Endodermal cell (in vitro differentiated cells): ENCODE measurements around the gene GSPT1. TPM values are rescaled to one million over a fixed set of nuclear protein-coding genes. Genes with fewer than 3 reads are reported as not detected.

Experiments
- DNase-seq: peaks from one replicate; pipeline ENCODE4 v3.0.0-alpha.2; 2017
- H3K27ac ChIP-seq: 2 replicates; pipeline ENCODE4 v1.5.1; 2013; ENCODE audit warnings: mild to moderate bottlenecking, low read depth, low read length, moderate library complexity
- H3K27me3 ChIP-seq: 2 replicates; pipeline ENCODE4 v1.6.1; 2013; ENCODE audit warnings: mild to moderate bottlenecking, low read length, moderate library complexity; ENCODE audit not compliant: insufficient read depth, control insufficient read depth, poor library complexity, severe bottlenecking
- H3K36me3 ChIP-seq: 2 replicates; pipeline ENCODE4 v1.7.0; 2013; ENCODE audit warnings: mild to moderate bottlenecking, low read length, moderate library complexity; ENCODE audit not compliant: control insufficient read depth, insufficient read depth
- H3K4me1 ChIP-seq: one replicate; pipeline ENCODE4 v1.7.0; 2013; ENCODE audit warnings: low read length; ENCODE audit not compliant: control insufficient read depth, insufficient read depth
- H3K4me3 ChIP-seq: 2 replicates; pipeline ENCODE4 v1.5.1; 2013; ENCODE audit warnings: mild to moderate bottlenecking, low read length, moderate library complexity
- H3K9ac ChIP-seq: 2 replicates; pipeline ENCODE4 v1.6.1; 2013; ENCODE audit warnings: mild to moderate bottlenecking, low read length, moderate library complexity; ENCODE audit not compliant: poor library complexity, severe bottlenecking; ENCODE audit errors: extremely low read depth
- H3K9me3 ChIP-seq: 2 replicates; pipeline ENCODE4 v1.6.1; 2013; ENCODE audit warnings: mild to moderate bottlenecking, low read length, moderate library complexity; ENCODE audit not compliant: control insufficient read depth
- H3K27ac Mint-ChIP-seq: 2 replicates; pipeline ENCODE4 v1.8.0; 2020; ENCODE audit warnings: mixed read lengths
- H3K27me3 Mint-ChIP-seq: 2 replicates; pipeline ENCODE4 v1.8.0; 2021; ENCODE audit warnings: mild to moderate bottlenecking, mixed read lengths; ENCODE audit not compliant: insufficient read depth
- H3K36me3 Mint-ChIP-seq: 2 replicates; pipeline ENCODE4 v1.8.0; 2020; ENCODE audit warnings: low read depth, mixed read lengths
- H3K4me1 Mint-ChIP-seq: 2 replicates; pipeline ENCODE4 v1.8.0; 2020; ENCODE audit warnings: mixed read lengths
- H3K4me3 Mint-ChIP-seq: 2 replicates; pipeline ENCODE4 v1.8.0; 2020; ENCODE audit warnings: mild to moderate bottlenecking, moderate library complexity, mixed read lengths
- H3K9me3 Mint-ChIP-seq: 2 replicates; pipeline ENCODE4 v1.8.0; 2020; ENCODE audit warnings: mild to moderate bottlenecking, mixed read lengths
- CTCF ChIP-seq: fragments of 200-600 bp; sonication (generic); conservative IDR thresholded peaks from 2 replicates; pipeline ENCODE4 v1.5.0; 2021; ENCODE audit warnings: antibody characterized with exemption, mild to moderate bottlenecking
- WGBS, 2 experiments: methylation state at CpG; one replicate each; pipeline versions ENCODE4 v1.1.5 to v1.1.7; 2013; ENCODE audit warnings: missing lambda C conversion rate in 2 of 2, mixed read lengths in 1 of 2; ENCODE audit not compliant: insufficient coverage in 1 of 2, insufficient read length in 1 of 2; 5-methylcytosine and 5-hydroxymethylcytosine counted together
- total RNA-seq, 2 donors: library from RNA; stranded (reverse); fragmentation: NEBNext Ultra II Directional in 1 of 2; extraction: Animal tissue kit (Norgen Biotek cat#: 25700) in 1 of 2; gene quantifications; 2 replicates in 1 of 2; 3 replicates in 1 of 2; pipeline ENCODE4 v1.2.1, GENCODE V29; 2021

Gene GSPT1
- total RNA-seq, 2 donors from 2014 or later, result 110 to 115 TPM

- no peak overlapping the region for H3K27ac ChIP-seq
- no peak overlapping the region for H3K4me3 ChIP-seq
- peaks cover 11% of the 10 kb centered on the region for H3K27me3 ChIP-seq
- no peak overlapping the region for H3K4me3 Mint-ChIP-seq
- peaks cover 59% of the 10 kb centered on the region for H3K36me3 ChIP-seq
- no peaks in the 10 kb centered on the region for H3K9me3 ChIP-seq
- WGBS, 2 experiments, result 93 to 97% methylated on average over 5 to 8 of the region's 8 CpGs
- no peak for DNase-seq
- peaks cover 10% of the 10 kb centered on the region for H3K4me1 Mint-ChIP-seq
- H3K9ac ChIP-seq, result no peak overlapping the region
- peaks cover 29% of the 10 kb centered on the region for H3K27me3 Mint-ChIP-seq
- H3K9me3 Mint-ChIP-seq, result no peaks in the 10 kb centered on the region
- H3K4me1 ChIP-seq, result no peaks in the 10 kb centered on the region
- no peak for TF ChIP-seq CTCF
- peaks cover 30% of the 10 kb centered on the region for H3K36me3 Mint-ChIP-seq
- no peak overlapping the region for H3K27ac Mint-ChIP-seq
Observed at GRCh38 chr16:11869353-11870228, 46.2 kb downstream of the GSPT1 start.

- 82 to 100% methylated on average over 1 to 2 of the region's 2 CpGs for WGBS, 2 experiments
- Mint-ChIP-seq H3K27me3 (peaks cover 23% of the 10 kb centered on the region), H3K36me3 (peaks cover 22% of the 10 kb centered on the region), H3K9me3 (no peaks in the 10 kb centered on the region), H3K27ac (no peak overlapping the region), H3K4me1 (peaks cover 10% of the 10 kb centered on the region), H3K4me3 (no peak overlapping the region)
- H3K9me3 ChIP-seq, result no peaks in the 10 kb centered on the region
- H3K27me3 ChIP-seq, result no peaks in the 10 kb centered on the region
- no peak for DNase-seq
- H3K36me3 ChIP-seq, result peaks cover 49% of the 10 kb centered on the region
- H3K4me3 ChIP-seq, result no peak overlapping the region
- no peak for TF ChIP-seq CTCF
- H3K9ac ChIP-seq, result no peak overlapping the region
- no peaks in the 10 kb centered on the region for H3K4me1 ChIP-seq
- H3K27ac ChIP-seq, result no peak overlapping the region
Observed at GRCh38 chr16:11868412-11868980, 47.3 kb downstream of the GSPT1 start.

GRCh38 chr16:11862489-11862888, 53.3 kb downstream of the GSPT1 start:
- no peaks in the 10 kb centered on the region for H3K4me1 Mint-ChIP-seq
- no peak overlapping the region for H3K4me3 Mint-ChIP-seq
- Histone ChIP-seq H3K9ac (no peak overlapping the region), H3K4me1 (no peaks in the 10 kb centered on the region), H3K27ac (no peak overlapping the region), H3K4me3 (no peak overlapping the region), H3K9me3 (no peaks in the 10 kb centered on the region), H3K27me3 (no peaks in the 10 kb centered on the region), H3K36me3 (peaks cover 1% of the 10 kb centered on the region)
- peaks cover 2% of the 10 kb centered on the region for H3K27me3 Mint-ChIP-seq
- H3K36me3 Mint-ChIP-seq, result no peaks in the 10 kb centered on the region
- H3K27ac Mint-ChIP-seq, result no peak overlapping the region
- no peak for DNase-seq
- no peak for TF ChIP-seq CTCF
- no peaks in the 10 kb centered on the region for H3K9me3 Mint-ChIP-seq
- 100% methylated on average over 2 of the region's 2 CpGs for WGBS, 2 experiments
